ENCODE results near the gene POGLUT3. TPM values are rescaled to one million over a fixed set of nuclear protein-coding genes. Genes with fewer than 3 reads are reported as not detected.

POGLUT3 gene
- total and polyA plus RNA-seq, 2 of the 8 experiments (the other 6 are each of a cell fraction or from before 2014, with no cell fraction given) = 4.7 to 17.4 TPM

- Histone ChIP-seq H3K9me3 (ENCODE audit: insufficient read depth in 2 of 2, low read depth in 1 of 2, low read length in 1 of 2) (no peaks in the 10 kb centered on the region), H2BK12ac (ENCODE audit: low read depth, low read length) (no peak overlapping the region), H3K27me3 (replicated peaks in 1 of 4; ENCODE audit: control insufficient read depth in 3 of 4, extremely low read depth in 1 of 4, insufficient read depth in 3 of 4, low read length in 3 of 4) (no peaks in the 10 kb centered on the region), H3K79me2 (ENCODE audit: control insufficient read depth in 1 of 2, insufficient read depth in 2 of 2, low read length in 2 of 2) (no peaks in the 10 kb centered on the region), H3K4me2 (ENCODE audit: insufficient read depth in 1 of 2, low read depth in 2 of 2, low read length in 2 of 2) (no peak overlapping the region), H3K9ac (replicated peaks in 1 of 4; ENCODE audit: extremely low read depth in 1 of 4, low read depth in 3 of 4, low read length in 3 of 4) (no peak overlapping the region), H2BK15ac (ENCODE audit: low read length) (no peak overlapping the region), H3K36me3 (ENCODE audit: control insufficient read depth in 2 of 4, insufficient read depth in 4 of 4, low read length in 3 of 4) (peaks cover 0 to 9% (median 3%) of the 10 kb centered on the region in 4 experiments; a peak in 3 of 8 replicates), H4K20me1 (replicated peaks in 1 of 2; ENCODE audit: control insufficient read depth in 1 of 2, insufficient read depth in 2 of 2, low read length in 2 of 2) (no peaks in the 10 kb centered on the region), H3K79me1 (ENCODE audit: low read depth, low read length) (no peaks in the 10 kb centered on the region), H3K4me1 (replicated peaks in 1 of 4; ENCODE audit: control insufficient read depth in 3 of 4, insufficient read depth in 4 of 4, low read length in 3 of 4) (no peaks in the 10 kb centered on the region), H3K56ac (replicated peaks; ENCODE audit: insufficient read length, low read depth, low read length) (no peak overlapping the region), H2BK20ac (ENCODE audit: low read length) (no peak overlapping the region), H2BK120ac (replicated peaks; ENCODE audit: low read depth, low read length) (no peak overlapping the region), H4K91ac (replicated peaks; ENCODE audit: insufficient read length, low read length) (no peak overlapping the region), H3K23me2 (ENCODE audit: low read depth, low read length) (no peaks in the 10 kb centered on the region), H4K8ac (ENCODE audit: extremely low read depth, insufficient read depth, low read length) (no peak overlapping the region), H3K18ac (ENCODE audit: extremely low read depth, low read length) (no peak overlapping the region), H2AK5ac (ENCODE audit: low read depth, low read length) (no peak overlapping the region), H2AFZ (ENCODE audit: low read length) (no peak overlapping the region), H4K5ac (ENCODE audit: insufficient read length, low read depth, low read length) (no peak overlapping the region), H3K4ac (replicated peaks; ENCODE audit: insufficient read length, low read depth, low read length) (no peak overlapping the region), H3K4me3 (ENCODE audit: extremely low read depth in 1 of 4, insufficient read depth in 2 of 4, low read depth in 3 of 4, low read length in 4 of 4) (no peak overlapping the region), H3K14ac (ENCODE audit: insufficient read length) (no peak overlapping the region), H3K23ac (ENCODE audit: insufficient read length) (no peak overlapping the region), H2BK5ac (ENCODE audit: low read depth, low read length) (no peak overlapping the region), H3K27ac (ENCODE audit: low read depth, low read length) (no peak overlapping the region)
- ChIA-PET POLR2A (ENCODE audit: partially characterized antibody) (no interaction called here), CTCF (ENCODE audit: partially characterized antibody) (no interaction called here)
- FAIRE-seq (no peak), DNase-seq (ENCODE audit: low read depth in 1 of 2, low spot score in 2 of 2) (no peak)
- TF ChIP-seq TBP (IDR thresholded peaks at IDR 0.05; ENCODE audit: low read depth, low read length) (no peak), RFX5 (IDR thresholded peaks at IDR 0.05; ENCODE audit: borderline replicate concordance, low read depth, low read length) (no peak), CBX8 (IDR thresholded peaks at IDR 0.05; ENCODE audit: borderline replicate concordance, low read depth, low read length) (no peak), KDM5A (IDR thresholded peaks at IDR 0.05; ENCODE audit: low read length) (no peak), SP2 (IDR thresholded peaks at IDR 0.05; ENCODE audit: low read length) (no peak), POLR2AphosphoS5 (IDR thresholded peaks at IDR 0.05; ENCODE audit: low read depth, low read length) (no peak), CHD1 (IDR thresholded peaks at IDR 0.05; ENCODE audit: low read depth, low read length) (no peak), CREB1 (IDR thresholded peaks at IDR 0.05) (no peak)
- TF ChIP-seq, protein P1, sequence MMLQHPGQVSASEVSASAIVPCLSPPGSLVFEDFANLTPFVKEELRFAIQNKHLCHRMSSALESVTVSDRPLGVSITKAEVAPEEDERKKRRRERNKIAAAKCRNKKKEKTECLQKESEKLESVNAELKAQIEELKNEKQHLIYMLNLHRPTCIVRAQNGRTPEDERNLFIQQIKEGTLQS (IDR thresholded peaks at IDR 0.05; ENCODE audit: insufficient read depth, low read depth, low read length) = no peak
- TF ChIP-seq, protein P2, sequence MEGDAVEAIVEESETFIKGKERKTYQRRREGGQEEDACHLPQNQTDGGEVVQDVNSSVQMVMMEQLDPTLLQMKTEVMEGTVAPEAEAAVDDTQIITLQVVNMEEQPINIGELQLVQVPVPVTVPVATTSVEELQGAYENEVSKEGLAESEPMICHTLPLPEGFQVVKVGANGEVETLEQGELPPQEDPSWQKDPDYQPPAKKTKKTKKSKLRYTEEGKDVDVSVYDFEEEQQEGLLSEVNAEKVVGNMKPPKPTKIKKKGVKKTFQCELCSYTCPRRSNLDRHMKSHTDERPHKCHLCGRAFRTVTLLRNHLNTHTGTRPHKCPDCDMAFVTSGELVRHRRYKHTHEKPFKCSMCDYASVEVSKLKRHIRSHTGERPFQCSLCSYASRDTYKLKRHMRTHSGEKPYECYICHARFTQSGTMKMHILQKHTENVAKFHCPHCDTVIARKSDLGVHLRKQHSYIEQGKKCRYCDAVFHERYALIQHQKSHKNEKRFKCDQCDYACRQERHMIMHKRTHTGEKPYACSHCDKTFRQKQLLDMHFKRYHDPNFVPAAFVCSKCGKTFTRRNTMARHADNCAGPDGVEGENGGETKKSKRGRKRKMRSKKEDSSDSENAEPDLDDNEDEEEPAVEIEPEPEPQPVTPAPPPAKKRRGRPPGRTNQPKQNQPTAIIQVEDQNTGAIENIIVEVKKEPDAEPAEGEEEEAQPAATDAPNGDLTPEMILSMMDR (IDR thresholded peaks at IDR 0.05; ENCODE audit: control extremely low read depth in 1 of 3, insufficient read depth in 1 of 3, low read depth in 1 of 3, low read length in 3 of 3) = no peak
Observed at GRCh38 chr11:108483163-108483562, 15.0 kb downstream of the POGLUT3 start.
